ENCODE results near the gene CASKIN1. TPM values are rescaled to one million over a fixed set of nuclear protein-coding genes. Genes with fewer than 3 reads are reported as not detected.

The CASKIN1 gene
- total RNA-seq, 1 experiment from 2014 or later = 6.6 TPM

- Mint-ChIP-seq H3K27ac (ENCODE audit: unreplicated experiment) (no peak overlapping the region), H3K4me1 (ENCODE audit: low read depth, unreplicated experiment) (no peaks in the 10 kb centered on the region), H3K27me3 (ENCODE audit: insufficient read depth, unreplicated experiment) (no peaks in the 10 kb centered on the region), H3K9me3 (ENCODE audit: unreplicated experiment) (no peaks in the 10 kb centered on the region), H3K4me3 (ENCODE audit: unreplicated experiment) (no peak overlapping the region), H3K36me3 (ENCODE audit: insufficient read depth, unreplicated experiment) (peaks cover 49% of the 10 kb centered on the region)
- CTCF ChIA-PET = no interaction called here
- TF ChIP-seq CTCF (IDR thresholded peaks at IDR 0.05; ENCODE audit: insufficient read depth in 1 of 2, low read depth in 1 of 2, low read length in 1 of 2, severe bottlenecking in 1 of 2, unreplicated experiment in 1 of 2) = no peak
- DNase-seq = no peak
- Histone ChIP-seq H3K9me3 (no peaks in the 10 kb centered on the region), H3K4me3 (ENCODE audit: low read depth, low read length) (no peak overlapping the region), H3K36me3 (ENCODE audit: control insufficient read depth, insufficient read depth, low read length) (no peaks in the 10 kb centered on the region), H3K4me1 (peaks cover 8% of the 10 kb centered on the region; the same call in 1 of the 2 replicates), H3K27me3 (replicated peaks; ENCODE audit: control insufficient read depth, insufficient read depth, low read length) (no peaks in the 10 kb centered on the region)
- intact Hi-C loops (cut with micrococcal nuclease; ENCODE audit: unreplicated experiment) = no loop called here
- POLR2A ChIA-PET = no interaction called here
- no TSS peak for BruUV-seq (replicated peaks)
Measured at GRCh38 chr16:2234813-2235170, 38.4 kb upstream of the CASKIN1 start.

GRCh38 chr16:2233872-2234812 lies 37.7 kb upstream of the CASKIN1 start:
- Histone ChIP-seq H3K4me3 (ENCODE audit: low read depth, low read length) (no peak overlapping the region), H3K9me3 (no peaks in the 10 kb centered on the region), H3K4me1 (peaks cover 8% of the 10 kb centered on the region; the same call in 1 of the 2 replicates), H3K36me3 (ENCODE audit: control insufficient read depth, insufficient read depth, low read length) (no peaks in the 10 kb centered on the region), H3K27me3 (replicated peaks; ENCODE audit: control insufficient read depth, insufficient read depth, low read length) (no peaks in the 10 kb centered on the region)
- Mint-ChIP-seq H3K36me3 (ENCODE audit: insufficient read depth, unreplicated experiment) (peaks cover 46% of the 10 kb centered on the region), H3K27ac (ENCODE audit: unreplicated experiment) (no peak overlapping the region), H3K9me3 (ENCODE audit: unreplicated experiment) (no peaks in the 10 kb centered on the region), H3K4me1 (ENCODE audit: low read depth, unreplicated experiment) (no peaks in the 10 kb centered on the region), H3K4me3 (ENCODE audit: unreplicated experiment) (no peak overlapping the region), H3K27me3 (ENCODE audit: insufficient read depth, unreplicated experiment) (no peaks in the 10 kb centered on the region)
- DNase-seq = no peak
- intact Hi-C loops (cut with micrococcal nuclease; ENCODE audit: unreplicated experiment) = no loop called here
- ChIA-PET POLR2A (no interaction called here), CTCF (no interaction called here)
- TF ChIP-seq CTCF (IDR thresholded peaks at IDR 0.05; ENCODE audit: insufficient read depth in 1 of 2, low read depth in 1 of 2, low read length in 1 of 2, severe bottlenecking in 1 of 2, unreplicated experiment in 1 of 2) = no peak
- BruUV-seq (replicated peaks) = no TSS peak

GRCh38 chr16:2233046-2233775 lies 36.8 kb upstream of the CASKIN1 start:
- no peaks in the 10 kb centered on the region; the same call in 1 of the 2 replicates for H3K36me3 ChIP-seq (ENCODE audit: control insufficient read depth, insufficient read depth, low read length)
- TF ChIP-seq CTCF (IDR thresholded peaks at IDR 0.05; ENCODE audit: insufficient read depth in 1 of 2, low read depth in 1 of 2, low read length in 1 of 2, severe bottlenecking in 1 of 2, unreplicated experiment in 1 of 2) = no peak
- peaks cover 8% of the 10 kb centered on the region; the same call in 1 of the 2 replicates for H3K4me1 ChIP-seq
- ChIA-PET POLR2A (no interaction called here), CTCF (no interaction called here)
- no TSS peak for BruUV-seq (replicated peaks)
- Mint-ChIP-seq H3K4me3 (ENCODE audit: unreplicated experiment) (no peak overlapping the region), H3K4me1 (ENCODE audit: low read depth, unreplicated experiment) (no peaks in the 10 kb centered on the region), H3K27ac (ENCODE audit: unreplicated experiment) (no peak overlapping the region), H3K9me3 (ENCODE audit: unreplicated experiment) (no peaks in the 10 kb centered on the region), H3K36me3 (ENCODE audit: insufficient read depth, unreplicated experiment) (peaks cover 36% of the 10 kb centered on the region), H3K27me3 (ENCODE audit: insufficient read depth, unreplicated experiment) (no peaks in the 10 kb centered on the region)
- intact Hi-C loops (cut with micrococcal nuclease; ENCODE audit: unreplicated experiment) = no loop called here
- H3K4me3 ChIP-seq (ENCODE audit: low read depth, low read length) = no peak overlapping the region
- no peaks in the 10 kb centered on the region for H3K9me3 ChIP-seq
- DNase-seq = no peak
- no peaks in the 10 kb centered on the region for H3K27me3 ChIP-seq (replicated peaks; ENCODE audit: control insufficient read depth, insufficient read depth, low read length)

Measured in Caco-2 (cell line).